ENCODE data around the gene BMI1.

Gene BMI1

GRCh38 chr10:22344249-22344648 lies 23.4 kb downstream of the BMI1 start:
- no peak for TF ChIP-seq CTCF (IDR thresholded peaks at IDR 0.05; ENCODE audit: insufficient read depth, low read depth, low read length, missing control alignments)
- H3K4me3 ChIP-seq (ENCODE audit: low read depth, low read length), result no peak overlapping the region
- no peak for DNase-seq (ENCODE audit: low read depth)

GRCh38 chr10:22344781-22345300 lies 23.9 kb downstream of the BMI1 start:
- no peak for DNase-seq (ENCODE audit: low read depth)
- peak overlapping the region; percentile 5; the same call in 1 of the 2 replicates for H3K4me3 ChIP-seq (ENCODE audit: low read depth, low read length)
- TF ChIP-seq CTCF (IDR thresholded peaks at IDR 0.05; ENCODE audit: insufficient read depth, low read depth, low read length, missing control alignments), result no peak

- TF ChIP-seq CTCF (IDR thresholded peaks at IDR 0.05; ENCODE audit: insufficient read depth, low read depth, low read length, missing control alignments), result no peak
These were observed 24.6 kb downstream of the BMI1 start, which contains the start of gene SPAG6 for GRCh38 chr10:22345301-22346095. TSS of gene SPAG6 (plus strand) at chr10:22345496. CDS start at chr10:22345612, 116 bp downstream.

GRCh38 chr10:22346096-22346661 lies 25.3 kb downstream of the BMI1 start:
- no peak for TF ChIP-seq CTCF (IDR thresholded peaks at IDR 0.05; ENCODE audit: insufficient read depth, low read depth, low read length, missing control alignments)
- H3K4me3 ChIP-seq (ENCODE audit: low read depth, low read length), result no peak overlapping the region
- DNase-seq (ENCODE audit: low read depth), result no peak

More at GRCh38 chr10:22345301-22346095, 24.6 kb downstream of the BMI1 start, which contains the start of gene SPAG6:
- peak within 1 kb of the TSS; percentile 5; the same call in 1 of the 2 replicates for H3K4me3 ChIP-seq (ENCODE audit: low read depth, low read length)
- peak; percentile 37 for DNase-seq (ENCODE audit: low read depth)

- no peak overlapping the region for H3K4me3 ChIP-seq (ENCODE audit: low read depth, low read length)
- no peak for DNase-seq (ENCODE audit: low read depth)
- TF ChIP-seq CTCF (IDR thresholded peaks at IDR 0.05; ENCODE audit: insufficient read depth, low read depth, low read length, missing control alignments), result no peak
These were observed 28.9 kb downstream of the BMI1 start for GRCh38 chr10:22349755-22350154.

- no peak for DNase-seq (ENCODE audit: low read depth)
- TF ChIP-seq CTCF (IDR thresholded peaks at IDR 0.05; ENCODE audit: insufficient read depth, low read depth, low read length, missing control alignments), result no peak
- H3K4me3 ChIP-seq (ENCODE audit: low read depth, low read length), result no peak overlapping the region
These were observed 30.3 kb downstream of the BMI1 start for GRCh38 chr10:22351131-22351703.
